DOHH2 (cell line): ENCODE measurements around the gene TRPC4.

Experiments used
- CTCF ChIP-seq: fragments of 200-600 bp; sonication (generic); IDR thresholded peaks from one replicate; pipeline ENCODE4 v1.5.1; 2014; ENCODE audit warnings: antibody characterized with exemption, mild to moderate bottlenecking, low read depth, low read length; ENCODE audit not compliant: poor library complexity, severe bottlenecking
- EZH2phosphoT487 ChIP-seq: fragments of 200-600 bp; sonication (generic); IDR thresholded peaks from 2 replicates; pipeline ENCODE4 v1.6.1; 2017; ENCODE audit warnings: borderline replicate concordance, mild to moderate bottlenecking, antibody characterized with exemption, low read length, moderate library complexity, mixed read lengths

- TF ChIP-seq CTCF (no peak), EZH2phosphoT487 (no peak)
Observed at GRCh38 chr13:37775871-37776270, 93.7 kb downstream of the TRPC4 start.
